Adrenal gland (tissue), 5 donors: Measurements from ENCODE around the gene SHMT2.

ENCODE experiments used
- CTCF ChIP-seq, 6 experiments: fragments of 450-650 bp in 4 of 6; fragments of 200-600 bp in 2 of 6; sonication (generic) in 1 of 6; IDR thresholded peaks; 1 replicate in 5 of 6; 2 replicates in 1 of 6; pipeline versions ENCODE4 v1.5.1 to v1.8.0; 2016 to 2021; ENCODE audit warnings: antibody characterized with exemption in 6 of 6, mild to moderate bottlenecking in 2 of 6, moderate library complexity in 1 of 6
- POLR2A ChIP-seq, 2 donors: fragments of 450-650 bp; IDR thresholded peaks; one replicate each; pipeline ENCODE4 v1.6.1; 2017; ENCODE audit warnings: antibody characterized with exemption in 2 of 2, mild to moderate bottlenecking in 2 of 2, moderate library complexity in 1 of 2
- donor health status: DM: no; HTN: no; CAD: no.

GRCh38 chr12:57216921-57217879, 12.3 kb upstream of the SHMT2 start:
- TF ChIP-seq CTCF (IDR thresholded peaks at IDR 0.05) (no peak), POLR2A (IDR thresholded peaks at IDR 0.05) (no peak)
